ENCODE results near the gene KMT2B. TPM values are rescaled to one million over a fixed set of nuclear protein-coding genes. Genes with fewer than 3 reads are reported as not detected.

Gene KMT2B
- total and polyA plus RNA-seq, 4 donors, result 21.7 to 41.0 (median 27.5) TPM

- peaks cover 0 to 30% (median 8%) of the 10 kb centered on the region in 5 donors for H3K4me1 ChIP-seq (ENCODE audit: control insufficient read depth in 5 of 5, insufficient read depth in 5 of 5, low read length in 5 of 5)
Measured at GRCh38 chr19:35742121-35742724, 24.4 kb downstream of the KMT2B start, which contains the start of gene IGFLR1. TSS of gene IGFLR1 (minus strand) at chr19:35742452. CDS start at chr19:35741180, 1,272 bp downstream.

GRCh38 chr19:35743640-35744429, 26.0 kb downstream of the KMT2B start:
- no peak for TF ChIP-seq CTCF (IDR thresholded peaks at IDR 0.05; ENCODE audit: control extremely low read depth, extremely low read depth)
- Histone ChIP-seq H3K27me3 (ENCODE audit: control insufficient read depth in 3 of 3, insufficient read depth in 3 of 3, low read length in 2 of 3) (no peaks in the 10 kb centered on the region), H3K36me3 (ENCODE audit: control insufficient read depth in 4 of 4, insufficient read depth in 4 of 4, low read length in 4 of 4) (peaks cover 0 to 9% (median 3%) of the 10 kb centered on the region in 4 donors), H3K27ac (ENCODE audit: low read depth in 1 of 2, low read length in 1 of 2) (peak overlapping the region in 1 of 2 donors; percentile 99), H3K4me3 (no peak overlapping the region), H3K9ac (ENCODE audit: insufficient read depth in 1 of 2, low read length in 2 of 2) (no peak overlapping the region), H3K4me1 (ENCODE audit: control insufficient read depth in 5 of 5, insufficient read depth in 5 of 5, low read length in 5 of 5) (peaks cover 0 to 33% (median 8%) of the 10 kb centered on the region in 5 donors), H3K9me3 (ENCODE audit: control insufficient read depth in 4 of 4, insufficient read depth in 3 of 4, low read length in 3 of 4) (no peaks in the 10 kb centered on the region)
- 88 to 89% methylated on average over 19 of the region's 19 CpGs for WGBS, 2 donors
- no peak for ATAC-seq (ENCODE audit: insufficient read depth, low FRiP score)
- no peak for DNase-seq

More at GRCh38 chr19:35742121-35742724, 24.4 kb downstream of the KMT2B start, which contains the start of gene IGFLR1:
- H3K27me3 ChIP-seq (ENCODE audit: control insufficient read depth in 3 of 3, insufficient read depth in 3 of 3, low read length in 2 of 3), result no peaks in the 10 kb centered on the region
- H3K27ac ChIP-seq (ENCODE audit: low read depth in 1 of 2, low read length in 1 of 2), result peak within 1 kb of the TSS in 1 of 2 donors; percentile 69
- H3K9me3 ChIP-seq (ENCODE audit: control insufficient read depth in 4 of 4, insufficient read depth in 3 of 4, low read length in 3 of 4), result no peaks in the 10 kb centered on the region
- 24 to 58% methylated on average over 9 of the region's 9 CpGs for WGBS, 2 donors
- H3K4me3 ChIP-seq, result no peak within 1 kb of the TSS
- no peak for ATAC-seq (ENCODE audit: insufficient read depth, low FRiP score)
- no peak for DNase-seq
- no peak within 1 kb of the TSS for H3K9ac ChIP-seq (ENCODE audit: insufficient read depth in 1 of 2, low read length in 2 of 2)
- H3K36me3 ChIP-seq (ENCODE audit: control insufficient read depth in 4 of 4, insufficient read depth in 4 of 4, low read length in 4 of 4), result peaks cover 3 to 19% (median 10%) of the 10 kb centered on the region in 4 donors
- no peak for TF ChIP-seq CTCF (IDR thresholded peaks at IDR 0.05; ENCODE audit: control extremely low read depth, extremely low read depth)

GRCh38 chr19:35744430-35745327, 26.9 kb downstream of the KMT2B start:
- ATAC-seq (ENCODE audit: insufficient read depth, low FRiP score), result peak; percentile 76

More at GRCh38 chr19:35744430-35745327, 26.9 kb downstream of the KMT2B start:
- peak; percentile 20 for TF ChIP-seq CTCF (IDR thresholded peaks at IDR 0.05; ENCODE audit: control extremely low read depth, extremely low read depth)
- Histone ChIP-seq H3K4me3 (peak overlapping the region; percentile 75), H3K9me3 (ENCODE audit: control insufficient read depth in 4 of 4, insufficient read depth in 3 of 4, low read length in 3 of 4) (no peaks in the 10 kb centered on the region), H3K9ac (ENCODE audit: insufficient read depth in 1 of 2, low read length in 2 of 2) (peak overlapping the region; percentile 66 to 89), H3K27ac (ENCODE audit: low read depth in 1 of 2, low read length in 1 of 2) (peak overlapping the region; percentile 90 to 99), H3K4me1 (ENCODE audit: control insufficient read depth in 5 of 5, insufficient read depth in 5 of 5, low read length in 5 of 5) (peaks cover 0 to 38% (median 13%) of the 10 kb centered on the region in 5 donors), H3K36me3 (ENCODE audit: control insufficient read depth in 4 of 4, insufficient read depth in 4 of 4, low read length in 4 of 4) (peaks cover 0 to 9% (median 2%) of the 10 kb centered on the region in 4 donors), H3K27me3 (ENCODE audit: control insufficient read depth in 3 of 3, insufficient read depth in 3 of 3, low read length in 2 of 3) (no peaks in the 10 kb centered on the region)
- 8 to 10% methylated on average over 31 to 41 of the region's 41 CpGs for WGBS, 2 donors
- DNase-seq, result peak; percentile 96 to 98 (median 97)
